Measurements from ENCODE around the gene TMEM151B.

- TF ChIP-seq CTCF (IDR thresholded peaks at IDR 0.05; ENCODE audit: poor library complexity) (no peak), EZH2 (IDR thresholded peaks at IDR 0.05; ENCODE audit: borderline replicate concordance) (no peak)
Measured at GRCh38 chr6:44333273-44333919, 63.1 kb downstream of the TMEM151B start.
